GM12878 (cell line): ENCODE data around the gene TIPIN. TPM values are rescaled to one million over a fixed set of nuclear protein-coding genes. Genes with fewer than 3 reads are reported as not detected.
A peak's percentile ranks its signal among the peaks of the same experiment; 100 is the strongest.

Experiments used
- ATAC-seq: fragments of 200-7000 bp; cut with Tn5 transposase; 3 replicates; pipeline ENCODE4 v1.9.1; 2020; ENCODE audit warnings: mild to moderate bottlenecking, moderate library complexity
- BruUV-seq: library from RNA; stranded (reverse); fragments of 400-500 nt; replicated peaks from 2 replicates; lab custom pipeline; 2021; lab: Mats Ljungman, UMichigan
- CTCF ChIA-PET: fragments of 300-600 bp; sonication (Branson Sonifier 250); formaldehyde crosslinking; extraction: SDS; loops from one replicate; lab custom pipeline; 2021; ENCODE audit warnings: inconsistent platforms; lab: Yijun Ruan, JAX
- POLR2A ChIA-PET: fragments of 350-600 bp; formaldehyde crosslinking; extraction: SDS; loops from one replicate; lab custom pipeline; 2021; ENCODE audit warnings: inconsistent platforms; lab: Charles Lee
- RAD21 ChIA-PET: fragments of 300-600 bp; sonication (Branson Sonifier 250); formaldehyde crosslinking; loops from one replicate; lab custom pipeline; 2023; ENCODE audit warnings: antibody characterized with exemption; ENCODE audit not compliant: unreplicated experiment; lab: Charles Lee
- SMC1A ChIA-PET: fragments of 300-600 bp; sonication (Branson Sonifier 250); formaldehyde crosslinking; loops from one replicate; lab custom pipeline; 2023; ENCODE audit not compliant: unreplicated experiment, uncharacterized antibody; lab: Charles Lee
- DNase-seq: peaks from one replicate; pipeline ENCODE4 v3.0.0-alpha.2; 2011; ENCODE audit warnings: low read depth, low spot score
- FAIRE-seq: peaks from 3 replicates; lab custom pipeline; 2011; peaks lifted over from hg19 to GRCh38; lab: Jason Lieb, UNC
- H2AFZ ChIP-seq: 2 replicates; pipeline ENCODE4 v1.6.0; 2011; ENCODE audit warnings: low read depth, low read length, control low read depth; ENCODE audit not compliant: control insufficient read depth
- H3K27ac ChIP-seq: 2 replicates; pipeline ENCODE4 v1.5.1; 2011; ENCODE audit warnings: control low read depth; ENCODE audit not compliant: control insufficient read depth, insufficient read depth
- H3K27me3 ChIP-seq, 2 experiments: replicated peaks in 1 of 2; 2 replicates each; pipeline versions ENCODE4 v1.6.0 to v1.6.1; 2011; ENCODE audit warnings: low read length in 1 of 2; ENCODE audit not compliant: control insufficient read depth in 2 of 2, insufficient read depth in 2 of 2
- H3K36me3 ChIP-seq, 2 experiments: 2 replicates each; pipeline ENCODE4 v1.5.1; 2011; ENCODE audit warnings: low read length in 1 of 2; ENCODE audit not compliant: control insufficient read depth in 2 of 2, insufficient read depth in 2 of 2
- H3K4me1 ChIP-seq: 2 replicates; pipeline ENCODE4 v1.6.1; 2011; ENCODE audit warnings: mild to moderate bottlenecking, low read length, moderate library complexity, mixed read lengths; ENCODE audit not compliant: control insufficient read depth, insufficient read depth
- H3K4me2 ChIP-seq: 2 replicates; pipeline ENCODE4 v1.6.0; 2011; ENCODE audit warnings: control low read depth; ENCODE audit not compliant: control insufficient read depth, insufficient read depth
- H3K4me3 ChIP-seq: fragments of 200-600 bp; sonication (generic); 2 replicates; pipeline ENCODE4 v1.5.1; 2016
- H3K79me2 ChIP-seq: 2 replicates; pipeline ENCODE4 v1.6.0; 2011; ENCODE audit warnings: low read length; ENCODE audit not compliant: control insufficient read depth, insufficient read depth
- H3K9ac ChIP-seq: 2 replicates; pipeline ENCODE4 v1.8.0; 2011; ENCODE audit warnings: low read length, control low read depth, mixed read lengths; ENCODE audit not compliant: control insufficient read depth, insufficient read depth
- H3K9me3 ChIP-seq: replicated peaks from 3 replicates; pipeline ENCODE4 v1.5.1; 2011; ENCODE audit warnings: mild to moderate bottlenecking, low read length; ENCODE audit not compliant: control insufficient read depth, insufficient read depth
- H4K20me1 ChIP-seq: 2 replicates; pipeline ENCODE4 v1.6.0; 2011; ENCODE audit not compliant: control insufficient read depth, insufficient read depth
- ETV6 ChIP-seq, 2 experiments: fragments of 450-650 bp in 1 of 2; IDR thresholded peaks in 1 of 2; conservative IDR thresholded peaks in 1 of 2; 2 replicates each; pipeline ENCODE4 v1.6.1; 2014; ENCODE audit warnings: antibody characterized with exemption in 1 of 2, borderline replicate concordance in 1 of 2, low read depth in 1 of 2, mild to moderate bottlenecking in 1 of 2, moderate library complexity in 1 of 2
- FOXK2 ChIP-seq: fragments of 450-650 bp; IDR thresholded peaks from 2 replicates; pipeline ENCODE4 v1.6.1; 2017; ENCODE audit warnings: mild to moderate bottlenecking, moderate library complexity
- LARP7 ChIP-seq: fragments of 450-650 bp; IDR thresholded peaks from 2 replicates; pipeline ENCODE4 v1.6.1; 2017; ENCODE audit warnings: mild to moderate bottlenecking
- SIN3A ChIP-seq: IDR thresholded peaks from 2 replicates; pipeline ENCODE4 v1.6.1; 2012; ENCODE audit warnings: low read depth, low read length, improper control_type of control experiment
- SMAD5 ChIP-seq: IDR thresholded peaks from 2 replicates; pipeline ENCODE4 v1.6.1; 2016; ENCODE audit warnings: antibody characterized with exemption, low read depth
- WGBS: methylation state at CpG from one replicate; pipeline ENCODE4 v1.1.6; 2016; ENCODE audit warnings: low lambda C conversion rate; ENCODE audit not compliant: insufficient replicate concordance, insufficient coverage; ENCODE audit errors: missing lambda C conversion rate; 5-methylcytosine and 5-hydroxymethylcytosine counted together
- in situ Hi-C: fragments of 300-500 bp; cut with MboI; formaldehyde crosslinking; loops from 9 replicates; pipeline ENCODE4 v1.14.3; 2018; ENCODE audit warnings: mixed read lengths
- intact Hi-C: fragments of 100-400 bp; cut with micrococcal nuclease; formaldehyde crosslinking; loops from one replicate; pipeline ENCODE4 v1.14.2; 2022; ENCODE audit not compliant: unreplicated experiment
- polyA plus RNA-seq, 11 experiments: library from polyadenylated mRNA; depleted of rRNA in 4 of 11; unstranded in 6 of 11; stranded (reverse) in 5 of 11; fragments of >200 nt; fragmentation: Nextera tagmentation in 4 of 11; fragmentation: Illumina TruSeq in 1 of 11; extraction: Ambion mirVana in 4 of 11; extraction: Trizol in 1 of 11; gene quantifications; 1 replicate in 1 of 11; 2 replicates in 10 of 11; pipeline versions ENCODE4 v1.2.1 to v1.2.3, GENCODE V29; 2011 to 2016; ENCODE audit warnings: inconsistent platforms in 2 of 11, missing spikeins in 2 of 11, low read depth in 1 of 11
- total RNA-seq, 4 experiments: library from RNA; depleted of rRNA in 3 of 4; stranded (reverse); fragments of >200 nt in 3 of 4; fragmentation: Illumina TruSeq in 1 of 4; extraction: Trizol in 1 of 4; gene quantifications; 2 replicates each; pipeline versions ENCODE4 v1.2.1 to v1.2.3, GENCODE V29; 2013 to 2021
- TF ChIP-seq, protein P1 (sequence below): fragments of 450-650 bp; IDR thresholded peaks from 2 replicates; pipeline ENCODE4 v1.6.1; 2016; ENCODE audit warnings: mild to moderate bottlenecking
- TF ChIP-seq, protein P2 (sequence below): fragments of 450-650 bp; IDR thresholded peaks from 2 replicates; pipeline ENCODE4 v1.6.1; 2017; ENCODE audit warnings: mild to moderate bottlenecking

The TIPIN gene
- total and polyA plus RNA-seq, 10 of the 15 experiments (the other 5 are each of a cell fraction or from before 2014, with no cell fraction given), result 21.1 to 69.2 (median 47.0) TPM

DNA sequence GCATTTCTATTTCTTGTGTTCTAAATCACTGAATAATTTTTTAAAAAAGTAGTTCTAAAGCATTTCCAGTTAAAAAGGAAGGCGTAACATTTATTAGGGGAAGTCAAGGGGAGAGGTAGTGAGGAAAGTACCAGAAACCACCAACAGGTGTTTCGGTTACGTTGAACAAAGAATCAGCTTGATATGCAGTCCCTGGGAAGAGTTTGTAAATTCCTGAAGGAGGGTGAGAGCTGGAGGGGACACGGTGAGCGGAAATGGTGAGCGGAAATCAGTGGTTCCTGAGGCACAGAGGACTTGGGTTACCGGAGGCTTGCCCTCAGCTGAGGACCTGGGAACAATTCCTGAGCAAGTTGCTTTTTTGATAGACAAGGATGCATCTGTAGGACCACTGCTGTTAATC, 48.0 kb upstream of the TIPIN start (continued):
- peak in 1 of 2 experiments; percentile 38; a peak in 1 of 4 replicates for TF ChIP-seq ETV6 (conservative IDR thresholded peaks at IDR 0.05 in 1 of 2, IDR thresholded peaks at IDR 0.05 in 1 of 2; ENCODE audit: borderline replicate concordance in 1 of 2, low read depth in 1 of 2)
- TF ChIP-seq SIN3A, result no peak

DNA sequence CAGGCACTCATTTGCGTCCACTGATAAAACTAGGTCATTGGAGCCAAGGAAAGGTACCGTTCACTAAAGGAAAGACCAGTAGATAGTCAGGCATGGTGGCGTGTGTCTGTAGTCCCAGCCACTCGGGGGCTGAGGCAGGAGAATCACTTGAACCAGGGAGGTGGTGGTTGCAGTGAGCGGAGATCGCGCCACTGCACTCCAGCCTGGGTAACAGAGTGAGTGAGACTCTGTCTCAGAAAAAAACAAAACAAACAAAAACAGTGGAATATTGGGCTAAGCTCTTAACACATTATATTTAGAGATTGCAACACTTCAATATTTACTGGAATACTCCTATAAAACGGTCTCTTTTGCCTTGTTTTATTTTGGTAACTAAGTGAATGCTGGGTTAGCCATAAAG, 47.6 kb upstream of the TIPIN start:
- H3K27ac ChIP-seq, result peak overlapping the region; percentile 75
- DNase-seq (no peak), ATAC-seq (no peak), FAIRE-seq (no peak)
- peaks cover 0 to 2% of the 10 kb centered on the region in 2 experiments; a peak in 2 of 4 replicates for H3K36me3 ChIP-seq
- H3K4me3 ChIP-seq, result 0 out of 2 replicates have a peak overlapping the region, but pooled peaks have one; percentile 32
- peaks cover 98% of the 10 kb centered on the region for H3K79me2 ChIP-seq
- SMC1A ChIA-PET, result interaction anchor here (1.2 to 8.2 kb wide), 12 partner anchors 10 to 483 kb away, joined by 4 to 95 read pairs (median 14); partner anchors contain the start of genes MAP2K1, RPL4 and ZWILCH
- H2AFZ ChIP-seq, result no peak overlapping the region
- 87% methylated on average over 8 of the region's 8 CpGs for WGBS
- H3K9me3 ChIP-seq, result no peaks in the 10 kb centered on the region
- no TSS peak for BruUV-seq
- POLR2A ChIA-PET, result interaction anchor here (1.0 to 7.6 kb wide), 10 partner anchors 9 to 110 kb away, joined by 3 to 120 read pairs (median 6); partner anchors contain the start of genes MAP2K1, RPL4 and TIPIN
- no peak overlapping the region for H3K9ac ChIP-seq
- no peaks in the 10 kb centered on the region for H3K27me3 ChIP-seq
- intact Hi-C loops (loop anchor here (2.0 kb wide), 1 partner anchor 13 kb away; no protein-coding TSS in a partner anchor), in situ Hi-C loops (no loop called here)
- RAD21 ChIA-PET, result interaction anchor here (0.8 to 7.6 kb wide), 11 partner anchors 9 to 94 kb away, joined by 3 to 119 read pairs (median 11); partner anchors contain the start of genes MAP2K1 and SNAPC5
- H3K4me2 ChIP-seq, result peak overlapping the region; percentile 57
- H3K4me1 ChIP-seq, result peaks cover 67% of the 10 kb centered on the region
- peaks cover 1% of the 10 kb centered on the region for H4K20me1 ChIP-seq
- CTCF ChIA-PET, result interaction anchor here (1.0 to 6.0 kb wide), 12 partner anchors 9 to 94 kb away, joined by 4 to 69 read pairs (median 12); partner anchors contain the start of genes MAP2K1 and SNAPC5
- TF ChIP-seq, protein P1, sequence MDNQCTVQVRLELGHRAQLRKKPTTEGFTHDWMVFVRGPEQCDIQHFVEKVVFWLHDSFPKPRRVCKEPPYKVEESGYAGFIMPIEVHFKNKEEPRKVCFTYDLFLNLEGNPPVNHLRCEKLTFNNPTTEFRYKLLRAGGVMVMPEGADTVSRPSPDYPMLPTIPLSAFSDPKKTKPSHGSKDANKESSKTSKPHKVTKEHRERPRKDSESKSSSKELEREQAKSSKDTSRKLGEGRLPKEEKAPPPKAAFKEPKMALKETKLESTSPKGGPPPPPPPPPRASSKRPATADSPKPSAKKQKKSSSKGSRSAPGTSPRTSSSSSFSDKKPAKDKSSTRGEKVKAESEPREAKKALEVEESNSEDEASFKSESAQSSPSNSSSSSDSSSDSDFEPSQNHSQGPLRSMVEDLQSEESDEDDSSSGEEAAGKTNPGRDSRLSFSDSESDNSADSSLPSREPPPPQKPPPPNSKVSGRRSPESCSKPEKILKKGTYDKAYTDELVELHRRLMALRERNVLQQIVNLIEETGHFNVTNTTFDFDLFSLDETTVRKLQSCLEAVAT, result peak; percentile 74
- no peak for TF ChIP-seq FOXK2
- TF ChIP-seq SMAD5, result no peak
- no peak for TF ChIP-seq LARP7
- TF ChIP-seq, protein P2, sequence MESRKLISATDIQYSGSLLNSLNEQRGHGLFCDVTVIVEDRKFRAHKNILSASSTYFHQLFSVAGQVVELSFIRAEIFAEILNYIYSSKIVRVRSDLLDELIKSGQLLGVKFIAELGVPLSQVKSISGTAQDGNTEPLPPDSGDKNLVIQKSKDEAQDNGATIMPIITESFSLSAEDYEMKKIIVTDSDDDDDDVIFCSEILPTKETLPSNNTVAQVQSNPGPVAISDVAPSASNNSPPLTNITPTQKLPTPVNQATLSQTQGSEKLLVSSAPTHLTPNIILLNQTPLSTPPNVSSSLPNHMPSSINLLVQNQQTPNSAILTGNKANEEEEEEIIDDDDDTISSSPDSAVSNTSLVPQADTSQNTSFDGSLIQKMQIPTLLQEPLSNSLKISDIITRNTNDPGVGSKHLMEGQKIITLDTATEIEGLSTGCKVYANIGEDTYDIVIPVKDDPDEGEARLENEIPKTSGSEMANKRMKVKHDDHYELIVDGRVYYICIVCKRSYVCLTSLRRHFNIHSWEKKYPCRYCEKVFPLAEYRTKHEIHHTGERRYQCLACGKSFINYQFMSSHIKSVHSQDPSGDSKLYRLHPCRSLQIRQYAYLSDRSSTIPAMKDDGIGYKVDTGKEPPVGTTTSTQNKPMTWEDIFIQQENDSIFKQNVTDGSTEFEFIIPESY, result 0 out of 2 replicates have a peak, but pooled peaks have one; percentile 64
